ENCODE results near the gene SSPN.

GRCh38 chr12:26239852-26240815 is 44.8 kb downstream of the SSPN start:
- TF ChIP-seq, protein P1, sequence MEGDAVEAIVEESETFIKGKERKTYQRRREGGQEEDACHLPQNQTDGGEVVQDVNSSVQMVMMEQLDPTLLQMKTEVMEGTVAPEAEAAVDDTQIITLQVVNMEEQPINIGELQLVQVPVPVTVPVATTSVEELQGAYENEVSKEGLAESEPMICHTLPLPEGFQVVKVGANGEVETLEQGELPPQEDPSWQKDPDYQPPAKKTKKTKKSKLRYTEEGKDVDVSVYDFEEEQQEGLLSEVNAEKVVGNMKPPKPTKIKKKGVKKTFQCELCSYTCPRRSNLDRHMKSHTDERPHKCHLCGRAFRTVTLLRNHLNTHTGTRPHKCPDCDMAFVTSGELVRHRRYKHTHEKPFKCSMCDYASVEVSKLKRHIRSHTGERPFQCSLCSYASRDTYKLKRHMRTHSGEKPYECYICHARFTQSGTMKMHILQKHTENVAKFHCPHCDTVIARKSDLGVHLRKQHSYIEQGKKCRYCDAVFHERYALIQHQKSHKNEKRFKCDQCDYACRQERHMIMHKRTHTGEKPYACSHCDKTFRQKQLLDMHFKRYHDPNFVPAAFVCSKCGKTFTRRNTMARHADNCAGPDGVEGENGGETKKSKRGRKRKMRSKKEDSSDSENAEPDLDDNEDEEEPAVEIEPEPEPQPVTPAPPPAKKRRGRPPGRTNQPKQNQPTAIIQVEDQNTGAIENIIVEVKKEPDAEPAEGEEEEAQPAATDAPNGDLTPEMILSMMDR (IDR thresholded peaks at IDR 0.05), result no peak
- no peak for TF ChIP-seq POLR2A (IDR thresholded peaks at IDR 0.05)
- TF ChIP-seq POLR2AphosphoS5 (IDR thresholded peaks at IDR 0.05), result no peak
- TF ChIP-seq EP300 (IDR thresholded peaks at IDR 0.05), result no peak
